Loucy (cell line): ENCODE data around the gene TUBA4B.

Experiments
- H2AFZ ChIP-seq: fragments of 200-600 bp; sonication (generic); 2 replicates; pipeline ENCODE4 v1.6.0; 2016; ENCODE audit warnings: antibody characterized with exemption, mild to moderate bottlenecking, low read length, moderate library complexity
- H3F3A ChIP-seq: fragments of 200-600 bp; 2 replicates; pipeline ENCODE4 v1.6.0; 2016; ENCODE audit warnings: antibody characterized with exemption, low read depth, mild to moderate bottlenecking
- H3K27me3 ChIP-seq: fragments of 200-600 bp; sonication (generic); 2 replicates; pipeline ENCODE4 v1.6.1; 2014; ENCODE audit warnings: low read length, mild to moderate bottlenecking; ENCODE audit not compliant: insufficient read depth, poor library complexity, severe bottlenecking
- H3K36me3 ChIP-seq: fragments of 200-600 bp; sonication (generic); 2 replicates; pipeline ENCODE4 v1.6.1; 2016; ENCODE audit warnings: low read length; ENCODE audit not compliant: insufficient read depth
- H3K4me1 ChIP-seq: fragments of 200-600 bp; sonication (generic); 2 replicates; pipeline ENCODE4 v1.5.1; 2014; ENCODE audit warnings: low read length, mild to moderate bottlenecking; ENCODE audit not compliant: insufficient read depth, poor library complexity, severe bottlenecking
- H3K4me2 ChIP-seq: fragments of 200-600 bp; sonication (generic); 2 replicates; pipeline ENCODE4 v1.6.0; 2014; ENCODE audit warnings: antibody characterized with exemption, low read length, low read depth, mild to moderate bottlenecking; ENCODE audit not compliant: poor library complexity, severe bottlenecking
- H3K4me3 ChIP-seq: fragments of 200-600 bp; sonication (generic); 2 replicates; pipeline ENCODE4 v1.5.1; 2014; ENCODE audit warnings: low read length, mild to moderate bottlenecking, mixed read lengths; ENCODE audit not compliant: poor library complexity, severe bottlenecking
- H3K79me2 ChIP-seq: fragments of 200-600 bp; sonication (generic); 2 replicates; pipeline ENCODE4 v1.6.1; 2014; ENCODE audit warnings: low read length; ENCODE audit not compliant: insufficient read depth
- H3K9ac ChIP-seq: fragments of 200-600 bp; sonication (generic); 2 replicates; pipeline ENCODE4 v1.6.0; 2014; ENCODE audit warnings: mild to moderate bottlenecking, low read depth, low read length, moderate library complexity; ENCODE audit not compliant: poor library complexity, severe bottlenecking
- H3K9me2 ChIP-seq: fragments of 200-600 bp; sonication (generic); replicated peaks from 2 replicates; pipeline ENCODE4 v1.6.1; 2016; ENCODE audit warnings: low read depth, low read length, mixed read lengths
- H3K9me3 ChIP-seq: fragments of 200-600 bp; sonication (generic); 2 replicates; pipeline ENCODE4 v1.6.1; 2014; ENCODE audit warnings: mild to moderate bottlenecking, antibody characterized with exemption, low read length, low read depth; ENCODE audit not compliant: insufficient read depth
- H4K20me1 ChIP-seq: fragments of 200-600 bp; sonication (generic); 2 replicates; pipeline ENCODE4 v1.6.0; 2014; ENCODE audit warnings: antibody characterized with exemption, low read length, mild to moderate bottlenecking; ENCODE audit not compliant: insufficient read depth, poor library complexity, severe bottlenecking
- CTCF ChIP-seq: fragments of 200-600 bp; sonication (generic); conservative IDR thresholded peaks from 2 replicates; pipeline ENCODE4 v1.5.1; 2014; ENCODE audit warnings: mild to moderate bottlenecking, antibody characterized with exemption, low read length
- EZH2phosphoT487 ChIP-seq: fragments of 200-600 bp; IDR thresholded peaks from 2 replicates; pipeline ENCODE4 v1.6.1; 2018; ENCODE audit warnings: antibody characterized with exemption, mild to moderate bottlenecking, moderate library complexity, borderline replicate concordance

The TUBA4B gene

GRCh38 chr2:219314804-219315468 is 61.9 kb downstream of the TUBA4B start:
- Histone ChIP-seq H3F3A (no peaks in the 10 kb centered on the region), H3K36me3 (no peaks in the 10 kb centered on the region), H4K20me1 (no peaks in the 10 kb centered on the region), H3K4me2 (no peak overlapping the region), H3K4me1 (no peaks in the 10 kb centered on the region), H2AFZ (no peak overlapping the region), H3K27me3 (no peaks in the 10 kb centered on the region), H3K79me2 (no peaks in the 10 kb centered on the region), H3K9ac (no peak overlapping the region), H3K4me3 (no peak overlapping the region), H3K9me3 (no peaks in the 10 kb centered on the region), H3K9me2 (no peaks in the 10 kb centered on the region)
- no peak for TF ChIP-seq EZH2phosphoT487
- no peak for TF ChIP-seq CTCF
